Fibroblast of upper back skin (primary cell): Measurements from ENCODE around the gene SLIT3.

Experiments used
- DNase-seq: peaks from one replicate; pipeline ENCODE4 v3.0.0-alpha.2; 2013

SLIT3 gene

DNA sequence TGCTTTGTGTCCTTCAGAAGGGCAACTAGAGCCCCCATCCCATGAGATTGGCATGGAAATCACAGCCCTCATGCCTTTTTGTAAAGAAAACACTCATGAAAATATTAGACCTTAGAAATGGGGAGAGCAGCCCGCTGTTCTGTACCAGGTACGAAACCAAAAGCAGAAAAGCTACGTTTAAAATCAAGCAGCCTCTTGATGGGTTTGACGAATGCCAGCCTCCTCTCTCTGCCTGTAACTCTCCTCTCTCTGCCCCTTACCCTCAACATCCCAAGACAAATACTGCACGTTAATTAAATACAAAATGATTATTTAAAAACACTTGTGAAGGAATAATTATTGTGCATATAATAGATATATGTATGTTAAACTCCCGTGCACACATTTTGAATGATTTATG is 390.1 kb downstream of the SLIT3 start:
- DNase-seq: no peak

DNA sequence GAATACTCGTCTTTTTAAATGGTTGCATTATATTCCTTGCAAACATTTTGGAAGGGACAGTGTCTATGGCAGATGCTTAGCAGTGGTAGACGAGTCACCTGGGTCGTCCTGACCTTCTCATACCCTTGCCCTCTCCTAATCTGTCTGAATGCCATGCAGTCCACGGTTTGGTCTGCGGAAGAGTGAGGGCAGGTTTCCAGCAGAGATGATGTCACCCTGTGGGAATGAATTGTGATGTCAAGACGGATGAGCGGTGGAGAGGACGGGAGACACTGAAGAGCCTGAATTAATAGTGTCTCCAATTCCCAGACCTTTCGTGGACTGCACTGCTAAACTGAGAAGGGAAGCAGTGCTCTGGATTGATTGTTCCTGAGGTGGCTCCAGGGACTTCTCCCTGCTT is 392.7 kb downstream of the SLIT3 start:
- DNase-seq: peak; percentile 70

DNA sequence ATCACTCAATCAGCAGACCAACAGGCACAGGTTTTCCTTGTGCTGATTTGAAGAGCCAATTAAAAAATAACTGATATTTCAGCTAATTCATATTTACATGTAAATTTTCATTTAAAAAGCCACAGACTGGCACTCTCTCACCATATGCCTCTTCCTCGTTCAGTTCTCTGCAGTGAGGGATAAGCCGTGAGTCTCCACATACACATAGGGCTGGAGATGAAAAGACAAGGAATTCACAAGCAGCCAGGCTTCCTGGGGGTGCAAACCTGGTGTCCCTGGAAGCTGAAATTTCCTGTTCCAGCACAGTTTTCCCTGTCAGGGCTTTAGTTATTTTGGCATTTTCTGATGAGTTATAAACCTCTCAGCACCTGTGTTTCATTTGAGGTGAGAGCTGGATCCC is 397.9 kb downstream of the SLIT3 start:
- no peak for DNase-seq

DNA sequence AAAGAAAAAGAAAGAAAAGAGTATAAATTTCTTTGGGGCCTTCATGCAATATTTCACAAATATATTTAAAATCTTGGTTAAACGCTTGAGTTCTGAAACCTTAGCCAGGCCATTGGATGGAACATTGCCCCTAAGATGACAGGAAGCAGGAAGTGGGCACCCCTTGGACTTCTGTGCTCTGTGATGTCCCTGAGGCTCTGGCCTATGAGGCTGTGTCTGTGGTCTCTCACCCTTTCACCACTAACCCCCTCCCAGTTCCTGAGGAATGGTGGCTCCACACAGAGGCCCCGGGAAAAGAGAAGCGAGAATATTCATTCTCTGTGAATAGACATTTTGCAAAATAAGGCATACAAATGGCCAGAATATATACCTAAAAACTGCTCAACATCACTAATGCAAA is 401.3 kb downstream of the SLIT3 start:
- no peak for DNase-seq

DNA sequence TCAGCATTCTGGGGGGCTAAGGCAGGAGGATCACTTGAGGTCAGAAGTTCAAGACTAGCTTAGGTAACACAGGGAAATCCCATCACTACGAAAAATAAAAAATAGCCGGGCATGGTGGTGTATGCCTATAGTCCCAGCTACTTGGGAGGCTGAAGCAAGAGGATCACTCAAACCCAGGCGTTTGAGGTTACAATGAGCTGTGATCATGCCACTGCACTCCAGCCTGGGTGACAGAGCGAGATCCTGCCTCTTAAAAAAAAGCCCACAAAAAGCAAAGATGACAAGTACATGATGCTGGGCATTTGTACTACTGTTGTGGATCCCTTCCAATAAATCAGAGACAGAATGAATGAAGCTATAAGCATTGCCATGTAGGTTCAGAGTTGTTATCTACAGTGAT is 401.7 kb downstream of the SLIT3 start:
- no peak for DNase-seq

DNA sequence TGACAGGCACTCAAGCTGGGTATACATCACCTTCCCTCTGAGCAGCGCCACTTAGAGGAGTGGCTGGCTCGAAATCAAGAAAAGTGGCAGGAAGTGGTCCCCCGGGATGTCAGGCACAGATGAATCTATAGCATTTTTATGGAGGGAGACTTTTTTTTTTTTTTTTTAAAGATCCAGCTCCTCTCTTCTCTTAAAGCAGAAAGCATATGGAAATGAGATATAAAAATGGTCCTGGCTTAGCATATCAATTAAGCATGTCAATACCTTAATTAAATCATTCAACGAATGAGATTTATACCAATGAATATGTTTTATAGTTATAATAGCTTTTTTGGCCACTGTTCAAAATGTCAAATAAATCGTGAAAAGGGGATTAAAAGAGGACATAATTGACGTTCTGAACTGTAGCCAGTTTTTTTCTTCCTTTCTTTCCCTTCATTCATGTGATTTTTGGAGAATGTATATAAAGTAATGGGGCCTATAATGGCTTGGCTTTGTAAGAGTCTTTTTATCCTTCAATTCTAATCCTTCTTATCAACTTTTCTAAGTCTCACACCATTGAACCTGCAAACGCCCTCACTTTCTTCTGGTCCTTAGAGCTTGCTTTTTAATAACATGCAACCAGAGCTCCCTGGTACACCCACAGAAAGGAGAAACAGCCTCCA is 402.6 kb downstream of the SLIT3 start:
- DNase-seq: no peak

DNA sequence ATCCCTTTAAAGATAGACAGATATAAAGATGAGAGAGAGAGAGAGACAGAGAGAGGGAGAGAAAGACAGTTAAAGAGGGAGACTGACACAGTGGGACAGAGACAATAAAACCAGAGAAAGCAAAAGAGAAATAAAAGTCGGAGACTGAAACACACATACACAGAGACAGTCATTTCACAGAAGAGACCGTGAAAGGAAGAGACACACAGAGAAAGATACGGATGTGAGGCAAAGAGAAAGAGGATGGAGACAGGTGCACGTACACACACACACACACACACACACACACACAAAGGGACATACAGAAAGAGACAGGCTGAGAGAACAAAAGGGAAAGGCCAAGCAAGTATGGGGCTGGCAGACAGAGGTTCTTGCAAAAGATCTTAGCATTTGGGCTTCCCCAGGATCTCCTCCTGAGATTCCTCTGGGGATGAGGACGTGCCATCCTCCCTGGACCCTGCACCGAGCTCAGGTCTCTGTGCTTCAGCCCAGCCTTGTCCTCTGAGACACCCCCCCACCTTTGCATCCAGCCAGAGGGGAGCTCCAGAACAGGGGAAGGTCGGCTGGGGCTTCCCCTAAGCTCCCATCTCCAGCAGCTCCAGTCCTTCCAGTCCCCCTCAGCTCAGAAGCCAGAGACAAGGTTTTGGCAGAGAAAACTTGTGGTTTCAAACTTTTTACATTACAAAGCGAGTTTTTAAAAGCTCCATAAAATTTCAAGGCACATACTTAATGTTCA is 403.4 kb downstream of the SLIT3 start:
- no peak for DNase-seq

DNA sequence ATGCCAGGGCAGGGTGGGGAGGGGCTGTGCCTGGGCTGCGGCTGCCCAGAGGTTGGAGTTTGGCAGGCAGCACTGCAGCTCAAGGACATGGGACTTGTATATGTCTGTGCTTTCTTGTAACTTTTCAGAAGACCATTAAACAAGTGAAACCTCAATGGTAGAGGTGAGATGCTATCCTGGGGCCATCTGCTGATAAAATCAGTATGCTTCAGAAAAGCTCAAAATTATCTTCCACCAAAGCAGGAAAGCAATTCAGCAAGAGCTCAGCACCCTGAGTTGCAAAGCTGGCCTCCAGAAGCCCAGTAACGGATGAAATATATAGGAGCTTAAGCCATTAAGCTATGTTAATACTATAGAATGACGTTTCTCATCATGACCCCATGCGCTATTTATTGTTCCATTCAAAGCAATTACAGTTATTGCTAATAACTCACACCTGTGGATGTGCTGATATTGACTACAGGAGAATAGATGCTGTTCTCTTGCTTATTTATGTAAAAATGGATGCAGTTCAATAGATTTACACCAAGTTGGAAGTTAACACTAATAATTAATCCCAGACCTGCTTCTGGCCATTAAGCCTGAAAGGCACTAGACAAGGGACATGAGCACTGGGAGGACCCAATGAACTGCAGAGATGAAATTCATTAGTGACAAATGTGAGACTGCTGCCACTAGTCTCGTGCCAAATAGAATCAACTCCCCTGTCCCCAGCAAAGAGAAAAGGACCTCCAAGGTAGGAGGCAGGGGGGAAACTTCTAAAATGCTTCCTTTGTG is 405.5 kb downstream of the SLIT3 start:
- no peak for DNase-seq

DNA sequence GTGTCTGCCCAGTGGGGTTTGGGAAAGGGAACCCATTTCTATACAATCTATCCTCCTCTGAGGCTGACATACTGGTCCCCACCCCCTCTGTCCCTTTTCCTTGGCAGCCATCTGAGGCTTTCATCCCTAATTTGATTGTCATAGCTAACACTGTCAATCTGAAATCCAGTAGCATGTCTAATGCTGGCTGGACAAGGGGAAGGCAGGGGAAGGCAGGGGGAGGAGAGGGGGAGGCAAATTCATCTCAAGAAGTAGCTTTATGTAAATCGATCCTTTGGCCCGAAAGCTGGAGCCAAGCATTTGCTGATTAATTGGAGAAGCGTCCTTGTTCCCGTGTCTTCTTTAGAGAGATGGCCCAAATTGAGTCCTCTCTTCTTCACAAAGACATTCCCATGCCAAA is 407.7 kb downstream of the SLIT3 start:
- DNase-seq: no peak

DNA sequence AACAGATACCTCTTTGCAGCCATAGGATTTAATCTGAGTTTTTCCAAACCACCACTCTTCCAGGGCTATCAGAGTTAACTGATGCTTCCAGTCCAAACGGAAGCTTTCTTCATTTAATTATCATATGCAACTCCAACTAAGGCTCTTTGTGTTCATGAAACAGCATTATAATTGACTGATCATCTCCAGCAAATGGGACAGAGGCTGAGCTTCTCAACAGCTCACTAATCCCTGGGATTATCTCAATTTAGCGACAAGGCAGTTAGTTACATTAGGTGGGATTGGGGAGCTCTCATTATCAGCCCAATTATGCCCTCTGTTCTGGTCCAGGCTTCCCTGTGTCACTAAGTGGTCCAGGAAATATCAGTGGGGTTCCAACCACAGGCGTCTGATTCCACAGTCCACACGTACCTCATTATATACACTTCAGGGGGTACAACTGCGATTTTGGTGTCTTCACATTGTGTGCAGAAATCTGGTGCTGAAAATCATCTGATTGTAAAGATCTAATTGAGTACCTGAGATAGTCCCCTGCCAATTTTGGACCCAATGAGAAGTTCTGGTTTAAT is 408.2 kb downstream of the SLIT3 start:
- DNase-seq: no peak

DNA sequence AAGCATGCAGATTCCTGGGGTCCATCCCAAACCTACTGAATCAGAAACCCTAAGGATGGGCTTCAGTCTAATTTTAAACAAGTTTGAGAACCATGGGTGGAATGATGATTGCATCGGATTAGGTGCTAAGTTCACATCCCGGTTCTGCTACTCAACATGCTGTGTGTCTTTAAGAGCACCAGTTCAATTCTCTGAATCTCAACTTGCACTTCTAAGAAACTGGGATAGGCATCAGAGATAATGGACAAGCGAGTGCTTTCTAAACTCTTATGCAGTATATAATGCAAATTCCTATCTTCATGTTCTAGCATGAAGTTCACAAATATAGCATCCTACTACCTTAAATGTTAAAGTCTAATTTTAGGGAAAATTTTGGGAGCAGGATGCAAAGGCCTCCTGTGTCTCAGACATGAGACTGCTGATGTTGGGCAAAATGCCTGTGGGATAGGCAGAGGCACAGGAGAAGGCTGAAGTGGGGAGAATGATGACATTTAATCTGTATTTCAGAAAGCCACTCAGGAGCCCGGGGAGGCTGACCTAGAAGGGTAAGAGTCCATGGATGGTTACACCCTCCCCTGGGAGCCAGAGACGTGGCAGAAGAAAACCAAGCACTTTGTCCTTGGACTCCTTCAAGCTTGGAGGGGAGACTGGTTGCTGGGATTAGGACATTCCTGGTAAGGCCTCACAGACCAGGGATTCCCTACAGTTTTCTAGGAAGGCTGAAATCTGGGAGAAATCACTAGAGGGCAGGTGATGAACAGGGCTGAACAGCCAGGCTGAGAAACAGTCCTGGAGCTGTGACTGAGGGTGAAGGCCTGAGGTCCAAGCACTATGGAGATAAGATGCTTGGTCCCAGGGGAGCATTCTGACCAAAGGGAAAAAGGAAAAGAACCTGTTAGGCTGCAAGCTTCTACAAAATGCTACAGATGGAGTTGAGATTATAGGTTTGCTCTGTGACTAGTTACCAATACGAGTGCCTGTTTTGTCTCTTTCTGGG is 409.8 kb downstream of the SLIT3 start:
- no peak for DNase-seq

DNA sequence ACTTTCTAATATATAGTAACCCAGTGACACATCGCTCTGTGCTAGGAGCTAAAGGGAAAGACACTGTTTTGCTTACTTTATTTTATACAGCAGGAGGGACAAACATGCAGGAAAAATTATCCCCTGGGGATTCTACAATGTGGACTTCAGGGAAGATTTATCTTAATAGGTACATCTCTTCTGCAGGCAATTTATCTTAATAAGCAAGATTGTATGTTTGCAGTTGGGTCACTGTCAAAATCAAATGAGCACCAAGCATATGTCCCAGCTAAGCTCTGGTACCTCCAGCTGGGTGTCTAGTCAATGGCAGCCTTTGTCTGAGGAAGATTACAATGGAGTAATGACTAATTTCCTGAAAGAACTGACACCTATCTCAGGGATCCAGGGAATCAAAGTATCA is 411.9 kb downstream of the SLIT3 start:
- no peak for DNase-seq

DNA sequence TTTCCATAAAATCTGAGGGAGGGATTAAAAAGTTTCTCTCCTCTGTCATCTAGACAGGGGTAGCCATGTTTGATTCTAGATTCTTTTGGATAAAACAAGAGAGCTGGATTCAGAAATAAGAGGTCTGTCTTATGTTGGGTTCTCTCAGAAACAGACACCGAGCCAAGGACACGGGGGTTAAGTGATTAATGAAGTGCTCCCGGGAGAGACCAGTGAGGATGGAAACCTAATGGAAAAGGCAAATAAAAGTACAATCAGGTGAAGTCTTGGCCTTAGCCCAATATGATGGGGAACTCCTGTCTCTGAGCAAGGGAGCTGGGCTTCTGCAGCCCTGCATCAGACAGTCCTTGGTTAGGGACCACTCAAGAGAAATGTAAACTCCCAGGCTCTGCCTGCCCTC is 413.0 kb downstream of the SLIT3 start:
- DNase-seq: no peak

DNA sequence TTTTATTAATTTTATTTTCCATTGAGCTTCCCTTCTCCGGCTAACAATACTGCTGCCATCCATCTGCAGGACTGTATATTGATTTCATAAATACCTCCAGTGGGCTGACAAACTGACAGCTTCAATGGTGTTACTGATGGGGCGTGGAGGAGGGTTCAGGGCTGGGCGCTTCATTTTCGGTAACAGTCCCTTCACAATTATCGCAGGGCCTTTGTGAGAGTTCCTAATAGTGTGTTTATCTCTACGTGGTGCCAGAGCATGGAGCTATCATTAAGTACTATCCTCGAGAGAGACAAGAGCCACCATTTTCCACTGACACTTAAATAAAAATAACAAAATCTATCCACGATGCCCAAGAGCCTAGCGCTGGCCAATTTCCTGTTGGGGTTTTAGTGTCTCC is 414.8 kb downstream of the SLIT3 start:
- DNase-seq: no peak

DNA sequence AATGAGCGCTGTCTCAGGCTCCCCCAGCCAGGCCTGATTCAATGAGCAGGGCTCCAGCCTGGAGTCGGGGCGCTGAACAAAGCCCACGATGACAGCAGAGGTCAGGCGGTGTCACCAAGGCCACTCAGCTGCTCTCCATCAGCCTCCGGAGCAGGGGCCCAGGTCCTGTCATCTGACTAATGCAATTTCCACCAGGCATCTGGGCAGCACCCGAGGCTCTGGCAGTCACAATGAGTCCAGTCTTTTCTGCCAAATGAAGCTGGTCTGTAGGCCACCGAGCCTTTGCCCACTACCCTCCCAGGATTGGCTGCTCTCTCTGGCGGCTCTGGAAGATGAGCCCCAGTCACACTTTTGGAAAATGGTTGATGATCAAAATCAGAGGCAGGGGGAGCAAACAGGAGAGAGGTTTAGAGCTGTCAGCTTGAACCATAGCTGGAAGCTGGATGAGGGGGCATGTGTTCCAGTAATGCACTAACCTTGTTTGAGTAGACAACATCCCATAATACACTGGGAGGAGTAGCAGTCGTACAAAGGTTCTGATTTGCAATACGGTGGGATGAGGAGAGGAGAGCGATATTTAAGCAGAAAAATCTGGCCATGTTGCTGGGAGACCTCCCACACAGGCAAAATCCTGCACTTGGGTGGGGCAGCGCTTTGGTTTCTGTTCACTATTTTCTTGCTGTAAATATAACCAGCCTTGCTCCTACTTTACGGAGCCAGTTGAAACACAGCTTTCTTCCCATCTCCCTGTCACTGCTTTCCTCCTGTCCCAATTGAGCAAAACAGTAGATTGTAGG is 415.4 kb downstream of the SLIT3 start:
- no peak for DNase-seq

DNA sequence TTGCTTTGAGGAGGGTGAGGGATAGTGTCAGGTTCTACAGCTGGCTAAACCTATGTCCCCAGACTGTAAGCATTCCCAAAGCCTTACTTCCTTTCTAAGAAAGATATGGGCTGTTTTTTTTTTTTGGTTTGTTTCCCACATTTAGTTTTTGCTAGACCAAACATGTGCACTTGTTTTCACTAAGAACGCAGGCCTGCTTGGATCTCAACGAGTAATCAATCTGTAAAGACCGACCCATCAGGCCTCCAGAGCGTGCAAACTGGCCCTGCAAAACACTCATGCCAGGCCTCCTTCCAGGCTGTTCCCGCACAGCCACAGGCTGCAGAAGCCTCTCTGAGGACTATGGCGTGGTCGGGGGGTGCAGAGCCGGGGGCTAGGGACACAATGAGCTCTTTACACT is 416.9 kb downstream of the SLIT3 start:
- no peak for DNase-seq

DNA sequence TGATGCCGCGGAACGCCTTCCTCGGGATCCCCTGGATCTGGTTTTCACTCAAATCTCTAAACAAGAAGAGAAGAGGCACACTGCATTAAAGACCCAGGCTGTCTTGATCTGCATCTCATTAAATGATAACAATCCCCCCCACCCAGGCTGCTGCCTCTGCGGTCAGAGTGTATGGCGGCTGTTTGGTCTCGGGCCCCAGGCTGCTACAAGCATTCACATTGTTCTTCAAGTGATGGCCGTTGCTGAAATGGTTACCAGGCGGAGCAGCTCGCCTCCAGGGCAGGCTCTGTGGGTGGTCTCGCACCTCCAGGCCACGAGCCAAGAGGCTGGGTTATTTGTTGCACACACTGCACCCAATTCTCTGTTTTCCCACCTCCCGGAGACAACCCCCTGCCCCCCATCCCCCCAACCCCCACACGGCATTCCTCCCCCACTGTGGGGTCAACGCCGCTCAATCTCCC is 417.6 kb downstream of the SLIT3 start:
- DNase-seq: peak; percentile 39

DNA sequence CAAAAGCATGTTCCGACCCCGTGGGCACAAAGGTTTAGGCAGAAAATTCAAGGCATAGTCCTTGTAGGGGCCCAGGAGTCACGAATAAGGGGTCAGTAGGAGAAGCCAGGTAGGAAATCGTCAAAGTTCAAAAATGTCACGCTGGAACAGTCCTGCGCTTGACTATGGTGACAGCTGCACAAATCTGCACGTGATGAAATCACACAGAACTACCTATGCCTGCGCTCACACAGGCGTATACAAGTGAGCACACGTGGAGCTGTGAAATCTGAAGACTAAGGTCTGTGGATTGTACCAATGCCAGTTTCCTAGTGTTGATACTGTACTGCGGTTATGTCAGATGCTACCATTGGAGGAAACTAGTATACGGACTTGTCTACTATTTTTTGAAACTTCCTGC is 418.7 kb downstream of the SLIT3 start:
- no peak for DNase-seq

DNA sequence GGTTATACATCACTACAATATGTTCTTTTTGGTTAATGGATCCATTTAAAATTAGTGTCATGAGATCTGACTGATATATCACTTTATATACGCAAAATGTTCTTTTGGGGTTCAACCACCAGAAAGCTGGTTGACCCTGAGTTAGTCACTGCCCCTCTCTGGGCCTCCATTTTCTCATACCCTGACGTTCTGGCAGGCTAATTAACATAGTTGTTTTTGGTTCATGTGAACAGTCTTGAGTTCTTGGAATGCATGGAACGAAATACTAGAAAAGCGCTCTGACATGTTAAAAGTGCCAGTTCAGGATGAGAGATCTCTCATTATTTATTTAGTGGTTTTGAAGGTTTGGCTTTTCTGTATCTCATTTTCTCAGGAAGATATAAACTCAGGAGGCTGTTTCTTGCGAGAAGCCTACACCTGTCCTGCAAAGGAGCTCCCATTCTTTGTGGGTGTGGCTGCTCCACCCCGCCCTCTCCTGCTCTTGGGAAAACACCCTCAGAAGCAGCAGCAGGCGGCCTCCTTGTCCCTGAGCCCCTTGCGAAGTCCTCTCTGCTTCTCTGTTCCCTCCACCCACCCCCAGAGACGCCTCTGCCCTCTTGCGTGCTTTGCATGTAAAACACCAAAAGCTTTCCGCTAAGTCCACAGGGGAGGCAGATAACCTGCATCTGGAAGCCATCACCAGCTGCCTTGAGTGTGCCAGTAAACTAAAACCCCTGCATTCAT is 419.4 kb downstream of the SLIT3 start:
- no peak for DNase-seq

DNA sequence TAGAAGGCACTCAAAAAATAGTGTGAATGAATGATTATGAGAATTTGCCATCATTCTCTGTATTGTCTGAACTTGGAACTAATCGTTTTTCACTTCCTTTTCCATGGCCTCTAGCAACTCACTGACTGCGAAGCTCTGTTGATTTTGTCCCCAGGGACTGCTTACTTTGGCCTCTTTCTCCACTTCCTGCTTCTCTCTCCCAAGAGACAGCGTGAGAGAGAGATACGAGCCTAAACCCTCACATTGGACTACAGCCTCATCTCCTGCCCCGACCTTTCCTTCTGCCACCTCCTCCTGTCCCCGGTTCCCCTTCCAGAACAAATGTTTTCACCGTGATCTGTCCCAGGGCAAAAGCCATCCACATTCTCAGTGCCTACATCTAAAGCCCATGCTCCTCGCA is 421.0 kb downstream of the SLIT3 start:
- peak; percentile 42 for DNase-seq

DNA sequence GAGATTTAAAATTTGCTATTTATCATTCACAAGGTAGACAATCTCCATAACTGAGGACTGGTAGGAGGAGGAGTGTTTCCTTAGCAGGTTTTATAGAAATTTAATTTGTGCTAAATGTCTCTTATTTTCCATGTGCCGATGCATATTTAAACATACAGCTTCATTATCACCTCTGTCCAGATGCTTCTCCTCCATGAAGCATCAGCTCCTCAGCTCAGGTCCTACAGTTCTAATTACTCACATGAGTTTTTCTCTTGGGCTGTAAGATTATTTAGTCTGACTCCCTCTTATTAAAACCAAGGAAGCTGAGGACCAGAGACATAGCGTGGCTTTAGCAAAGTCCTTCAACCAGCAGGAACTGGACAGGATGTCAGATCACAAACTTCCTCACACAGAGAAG is 421.6 kb downstream of the SLIT3 start:
- no peak for DNase-seq
